Measurements from ENCODE around the gene PALB2.

GRCh38 chr16:23667355-23667659 lies 26.2 kb upstream of the PALB2 start:
- TF ChIP-seq CTCF (IDR thresholded peaks at IDR 0.05 in 2 of 3, conservative IDR thresholded peaks at IDR 0.05 in 1 of 3; ENCODE audit: insufficient read depth in 2 of 3, low read depth in 1 of 3, low read length in 3 of 3) (no peak; a peak in 1 of 6 replicates), FOXK2 (conservative IDR thresholded peaks at IDR 0.05 in 1 of 2, IDR thresholded peaks at IDR 0.05 in 1 of 2; ENCODE audit: low read depth in 2 of 2) (no peak), NFATC3 (IDR thresholded peaks at IDR 0.05) (no peak)

All from K562 (cell line).